K562 (cell line): Measurements from ENCODE around the gene FGGY.

Experiments
- JUN ChIP-seq, 2 experiments: sonication (generic) in 1 of 2; formaldehyde crosslinking in 1 of 2; IDR thresholded peaks; 2 replicates each; pipeline versions ENCODE4 v1.6.1 to v1.8.0; 2012 to 2022; ENCODE audit warnings: borderline replicate concordance in 2 of 2, mild to moderate bottlenecking in 2 of 2, improper control_type of control experiment in 1 of 2, low read depth in 1 of 2, low read length in 1 of 2, missing genetic modification reagents in 1 of 2
- JUND ChIP-seq, 2 experiments: IDR thresholded peaks; 2 replicates in 1 of 2; 3 replicates in 1 of 2; pipeline ENCODE4 v1.6.1; 2011; ENCODE audit warnings: borderline replicate concordance in 2 of 2, low read depth in 2 of 2, low read length in 2 of 2, improper control_type of control experiment in 1 of 2, missing biosample characterization in 1 of 2, missing genetic modification characterization in 1 of 2, missing genetic modification reagents in 1 of 2
- MAFG ChIP-seq: fragments of 450-650 bp; conservative IDR thresholded peaks from 2 replicates; pipeline ENCODE4 v1.6.1; 2016; ENCODE audit warnings: missing genetic modification characterization, missing compliant biosample characterization
- MEIS2 ChIP-seq: fragments of 450-650 bp; IDR thresholded peaks from 2 replicates; pipeline ENCODE4 v1.6.1; 2014; ENCODE audit warnings: mild to moderate bottlenecking; ENCODE audit not compliant: partially characterized antibody
- NR2C2 ChIP-seq, 2 experiments: fragments of 200-800 bp in 1 of 2; sonication (Bioruptor generic) in 1 of 2; sonication (generic) in 1 of 2; formaldehyde crosslinking in 1 of 2; IDR thresholded peaks; 2 replicates each; pipeline versions ENCODE4 v1.6.1 to v1.8.0; 2016 to 2022; ENCODE audit warnings: mild to moderate bottlenecking in 1 of 2, missing compliant biosample characterization in 1 of 2, missing genetic modification characterization in 1 of 2, missing genetic modification reagents in 1 of 2
- POLR2A ChIP-seq: fragments of 450-650 bp; conservative IDR thresholded peaks from 2 replicates; pipeline ENCODE4 v1.6.1; 2016
- SMARCC2 ChIP-seq: fragments of 450-650 bp; IDR thresholded peaks from 2 replicates; pipeline ENCODE4 v1.6.1; 2017; ENCODE audit warnings: antibody characterized with exemption, moderate library complexity, mild to moderate bottlenecking, low read depth
- ZNF445 ChIP-seq: fragments of 250-450 bp; sonication (Bioruptor Pico); IDR thresholded peaks from 2 replicates; pipeline ENCODE4 v1.4.0; 2020; ENCODE audit warnings: low read depth, mild to moderate bottlenecking, moderate library complexity
- TF ChIP-seq, protein P1 (sequence below), 3 experiments: IDR thresholded peaks in 2 of 3; conservative IDR thresholded peaks in 1 of 3; 2 replicates each; pipeline ENCODE4 v1.5.1; 2011 to 2012; ENCODE audit warnings: low read length in 3 of 3, mild to moderate bottlenecking in 3 of 3, control low read depth in 2 of 3, improper control_type of control experiment in 1 of 3, inconsistent platforms in 1 of 3, low read depth in 1 of 3, mixed read lengths in 1 of 3, moderate library complexity in 1 of 3; ENCODE audit not compliant: insufficient read depth in 2 of 3
- TF ChIP-seq, protein P2 (sequence below): sonication (generic); formaldehyde crosslinking; IDR thresholded peaks from 2 replicates; pipeline ENCODE4 v1.8.0; 2022; ENCODE audit warnings: missing genetic modification reagents, mild to moderate bottlenecking, borderline replicate concordance
- TF ChIP-seq, protein P3 (sequence below): fragments of 450-650 bp; IDR thresholded peaks from 2 replicates; pipeline ENCODE4 v1.6.1; 2017; ENCODE audit warnings: mild to moderate bottlenecking, moderate library complexity
- TF ChIP-seq, protein P4 (sequence below): sonication (generic); formaldehyde crosslinking; IDR thresholded peaks from 2 replicates; pipeline ENCODE4 v1.4.0; 2020; ENCODE audit warnings: mild to moderate bottlenecking, missing genetic modification reagents

DNA sequence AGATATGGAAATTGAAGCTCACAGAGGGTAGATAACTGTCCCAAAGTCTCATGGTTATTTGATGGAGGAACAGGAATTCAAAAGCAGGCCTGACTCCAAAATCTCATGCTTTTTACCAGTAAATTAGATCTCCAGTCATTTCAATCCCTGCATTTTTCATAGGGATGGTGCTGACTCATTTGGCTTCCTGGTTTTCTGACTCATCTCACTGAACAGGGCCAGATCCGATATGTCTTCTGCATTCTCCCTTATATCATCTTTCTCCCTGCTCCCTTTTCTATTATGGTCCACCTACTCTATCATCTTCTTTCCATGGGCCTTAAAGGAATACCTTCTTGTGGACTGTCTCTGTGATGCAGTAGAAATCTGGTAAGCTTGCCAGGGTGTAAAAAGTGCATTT lies 187.2 kb downstream of the FGGY start:
- TF ChIP-seq POLR2A (no peak), ZNF445 (CRISPR knock-in tag) (no peak), NR2C2 (CRISPR knock-in tag; IDR thresholded peaks at IDR 0.05) (no peak), NR2C2 (tag; IDR thresholded peaks at IDR 0.05) (no peak), JUND (IDR thresholded peaks at IDR 0.05; ENCODE audit: borderline replicate concordance, low read depth, low read length) (peak; percentile 78; the same call in 1 of the 2 replicates), JUND (tag; IDR thresholded peaks at IDR 0.05; ENCODE audit: borderline replicate concordance, low read depth, low read length) (peak; percentile 82; the same call in 2 of the 3 replicates), MAFG (tag) (no peak; the same call in 1 of the 2 replicates), MEIS2 (no peak), JUN (IDR thresholded peaks at IDR 0.05; ENCODE audit: borderline replicate concordance, low read depth, low read length) (peak; percentile 55; the same call in 1 of the 2 replicates), JUN (CRISPR knock-in tag; IDR thresholded peaks at IDR 0.05; ENCODE audit: borderline replicate concordance) (no peak), SMARCC2 (no peak)
- TF ChIP-seq, protein P1, sequence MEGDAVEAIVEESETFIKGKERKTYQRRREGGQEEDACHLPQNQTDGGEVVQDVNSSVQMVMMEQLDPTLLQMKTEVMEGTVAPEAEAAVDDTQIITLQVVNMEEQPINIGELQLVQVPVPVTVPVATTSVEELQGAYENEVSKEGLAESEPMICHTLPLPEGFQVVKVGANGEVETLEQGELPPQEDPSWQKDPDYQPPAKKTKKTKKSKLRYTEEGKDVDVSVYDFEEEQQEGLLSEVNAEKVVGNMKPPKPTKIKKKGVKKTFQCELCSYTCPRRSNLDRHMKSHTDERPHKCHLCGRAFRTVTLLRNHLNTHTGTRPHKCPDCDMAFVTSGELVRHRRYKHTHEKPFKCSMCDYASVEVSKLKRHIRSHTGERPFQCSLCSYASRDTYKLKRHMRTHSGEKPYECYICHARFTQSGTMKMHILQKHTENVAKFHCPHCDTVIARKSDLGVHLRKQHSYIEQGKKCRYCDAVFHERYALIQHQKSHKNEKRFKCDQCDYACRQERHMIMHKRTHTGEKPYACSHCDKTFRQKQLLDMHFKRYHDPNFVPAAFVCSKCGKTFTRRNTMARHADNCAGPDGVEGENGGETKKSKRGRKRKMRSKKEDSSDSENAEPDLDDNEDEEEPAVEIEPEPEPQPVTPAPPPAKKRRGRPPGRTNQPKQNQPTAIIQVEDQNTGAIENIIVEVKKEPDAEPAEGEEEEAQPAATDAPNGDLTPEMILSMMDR (IDR thresholded peaks at IDR 0.05 in 2 of 3, conservative IDR thresholded peaks at IDR 0.05 in 1 of 3; ENCODE audit: insufficient read depth in 2 of 3, low read depth in 1 of 3, low read length in 3 of 3), result no peak
- TF ChIP-seq, protein P2, sequence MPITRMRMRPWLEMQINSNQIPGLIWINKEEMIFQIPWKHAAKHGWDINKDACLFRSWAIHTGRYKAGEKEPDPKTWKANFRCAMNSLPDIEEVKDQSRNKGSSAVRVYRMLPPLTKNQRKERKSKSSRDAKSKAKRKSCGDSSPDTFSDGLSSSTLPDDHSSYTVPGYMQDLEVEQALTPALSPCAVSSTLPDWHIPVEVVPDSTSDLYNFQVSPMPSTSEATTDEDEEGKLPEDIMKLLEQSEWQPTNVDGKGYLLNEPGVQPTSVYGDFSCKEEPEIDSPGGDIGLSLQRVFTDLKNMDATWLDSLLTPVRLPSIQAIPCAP (CRISPR knock-in tag), result no peak
- TF ChIP-seq, protein P3, sequence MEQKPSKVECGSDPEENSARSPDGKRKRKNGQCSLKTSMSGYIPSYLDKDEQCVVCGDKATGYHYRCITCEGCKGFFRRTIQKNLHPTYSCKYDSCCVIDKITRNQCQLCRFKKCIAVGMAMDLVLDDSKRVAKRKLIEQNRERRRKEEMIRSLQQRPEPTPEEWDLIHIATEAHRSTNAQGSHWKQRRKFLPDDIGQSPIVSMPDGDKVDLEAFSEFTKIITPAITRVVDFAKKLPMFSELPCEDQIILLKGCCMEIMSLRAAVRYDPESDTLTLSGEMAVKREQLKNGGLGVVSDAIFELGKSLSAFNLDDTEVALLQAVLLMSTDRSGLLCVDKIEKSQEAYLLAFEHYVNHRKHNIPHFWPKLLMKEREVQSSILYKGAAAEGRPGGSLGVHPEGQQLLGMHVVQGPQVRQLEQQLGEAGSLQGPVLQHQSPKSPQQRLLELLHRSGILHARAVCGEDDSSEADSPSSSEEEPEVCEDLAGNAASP, result no peak
- TF ChIP-seq, protein P4, sequence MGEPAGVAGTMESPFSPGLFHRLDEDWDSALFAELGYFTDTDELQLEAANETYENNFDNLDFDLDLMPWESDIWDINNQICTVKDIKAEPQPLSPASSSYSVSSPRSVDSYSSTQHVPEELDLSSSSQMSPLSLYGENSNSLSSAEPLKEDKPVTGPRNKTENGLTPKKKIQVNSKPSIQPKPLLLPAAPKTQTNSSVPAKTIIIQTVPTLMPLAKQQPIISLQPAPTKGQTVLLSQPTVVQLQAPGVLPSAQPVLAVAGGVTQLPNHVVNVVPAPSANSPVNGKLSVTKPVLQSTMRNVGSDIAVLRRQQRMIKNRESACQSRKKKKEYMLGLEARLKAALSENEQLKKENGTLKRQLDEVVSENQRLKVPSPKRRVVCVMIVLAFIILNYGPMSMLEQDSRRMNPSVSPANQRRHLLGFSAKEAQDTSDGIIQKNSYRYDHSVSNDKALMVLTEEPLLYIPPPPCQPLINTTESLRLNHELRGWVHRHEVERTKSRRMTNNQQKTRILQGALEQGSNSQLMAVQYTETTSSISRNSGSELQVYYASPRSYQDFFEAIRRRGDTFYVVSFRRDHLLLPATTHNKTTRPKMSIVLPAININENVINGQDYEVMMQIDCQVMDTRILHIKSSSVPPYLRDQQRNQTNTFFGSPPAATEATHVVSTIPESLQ (CRISPR knock-in tag), result no peak
